Smooth muscle cell (in vitro differentiated cells): ENCODE data around the gene ZP4. TPM values are rescaled to one million over a fixed set of nuclear protein-coding genes. Genes with fewer than 3 reads are reported as not detected.

Experiments
- DNase-seq: peaks from one replicate; lab custom pipeline; 2025; ENCODE audit not compliant: unreplicated experiment; lab: John Stamatoyannopoulos, UW
- H2AFZ ChIP-seq: fragments of 200-600 bp; sonication (generic); 2 replicates; pipeline ENCODE4 v1.6.0; 2016; ENCODE audit warnings: antibody characterized with exemption, low read depth, mild to moderate bottlenecking
- H3F3A ChIP-seq: fragments of 200-600 bp; sonication (generic); 2 replicates; pipeline ENCODE4 v1.6.0; 2017; ENCODE audit warnings: antibody characterized with exemption, low read depth
- H3K27ac ChIP-seq: fragments of 200-600 bp; sonication (generic); 2 replicates; pipeline ENCODE4 v1.5.1; 2016; ENCODE audit warnings: low read depth, mild to moderate bottlenecking
- H3K27me3 ChIP-seq: fragments of 200-600 bp; sonication (generic); 2 replicates; pipeline ENCODE4 v1.6.1; 2016; ENCODE audit warnings: low read depth, mild to moderate bottlenecking
- H3K36me3 ChIP-seq: fragments of 200-600 bp; sonication (generic); 2 replicates; pipeline ENCODE4 v1.5.1; 2016; ENCODE audit warnings: low read depth
- H3K4me1 ChIP-seq: fragments of 200-600 bp; sonication (generic); 2 replicates; pipeline ENCODE4 v1.5.1; 2016; ENCODE audit warnings: low read depth
- H3K4me2 ChIP-seq: fragments of 200-600 bp; sonication (generic); 2 replicates; pipeline ENCODE4 v1.6.0; 2016; ENCODE audit warnings: mild to moderate bottlenecking
- H3K4me3 ChIP-seq: fragments of 200-600 bp; sonication (generic); 2 replicates; pipeline ENCODE4 v1.5.1; 2016; ENCODE audit warnings: mild to moderate bottlenecking
- H3K79me2 ChIP-seq: fragments of 200-600 bp; sonication (generic); 2 replicates; pipeline ENCODE4 v1.6.0; 2016; ENCODE audit warnings: low read depth, mild to moderate bottlenecking
- H3K9ac ChIP-seq: fragments of 200-600 bp; sonication (generic); 2 replicates; pipeline ENCODE4 v1.6.0; 2016; ENCODE audit warnings: low read depth
- H3K9me3 ChIP-seq: fragments of 200-600 bp; sonication (generic); replicated peaks from 2 replicates; pipeline ENCODE4 v1.5.1; 2016; ENCODE audit warnings: low read depth
- H4K20me1 ChIP-seq: fragments of 200-600 bp; sonication (generic); 2 replicates; pipeline ENCODE4 v1.6.0; 2016; ENCODE audit warnings: low read depth
- CTCF ChIP-seq: fragments of 200-600 bp; sonication (generic); IDR thresholded peaks from 2 replicates; pipeline ENCODE4 v1.5.1; 2017; ENCODE audit warnings: borderline replicate concordance, mild to moderate bottlenecking, antibody characterized with exemption; ENCODE audit not compliant: insufficient read depth, poor library complexity, severe bottlenecking
- WGBS: methylation state at CpG from one replicate; pipeline ENCODE4 v1.1.7; 2016; ENCODE audit warnings: low lambda C conversion rate; 5-methylcytosine and 5-hydroxymethylcytosine counted together
- polyA plus RNA-seq: library from polyadenylated mRNA; unstranded; fragments of >200 nt; fragmentation: Nextera tagmentation; extraction: Ambion mirVana; gene quantifications from 2 replicates; pipeline ENCODE4 v1.2.1, GENCODE V29; 2016
- total RNA-seq: library from RNA; depleted of rRNA; stranded (reverse); fragments of >200 nt; gene quantifications from 2 replicates; pipeline ENCODE4 v1.2.3, GENCODE V29; 2014

The ZP4 gene
- total and polyA plus RNA-seq, 2 experiments from 2014 or later, result 0.31 TPM; not detected in 1

GRCh38 chr1:237868817-237869600 lies 21.7 kb downstream of the ZP4 start:
- H2AFZ ChIP-seq, result no peak overlapping the region
- no peaks in the 10 kb centered on the region for H3K9me3 ChIP-seq
- DNase-seq, result no peak
- no peaks in the 10 kb centered on the region for H4K20me1 ChIP-seq
- H3K27me3 ChIP-seq, result no peaks in the 10 kb centered on the region
- no peak overlapping the region for H3K4me3 ChIP-seq
- TF ChIP-seq CTCF, result no peak
- no peak overlapping the region for H3K4me2 ChIP-seq
- no peaks in the 10 kb centered on the region for H3K36me3 ChIP-seq
- peaks cover 7% of the 10 kb centered on the region for H3K4me1 ChIP-seq
- H3K79me2 ChIP-seq, result no peaks in the 10 kb centered on the region
- H3K27ac ChIP-seq, result no peak overlapping the region
- H3K9ac ChIP-seq, result no peak overlapping the region
- 55% methylated on average over 4 of the region's 4 CpGs for WGBS
- H3F3A ChIP-seq, result no peaks in the 10 kb centered on the region

DNA sequence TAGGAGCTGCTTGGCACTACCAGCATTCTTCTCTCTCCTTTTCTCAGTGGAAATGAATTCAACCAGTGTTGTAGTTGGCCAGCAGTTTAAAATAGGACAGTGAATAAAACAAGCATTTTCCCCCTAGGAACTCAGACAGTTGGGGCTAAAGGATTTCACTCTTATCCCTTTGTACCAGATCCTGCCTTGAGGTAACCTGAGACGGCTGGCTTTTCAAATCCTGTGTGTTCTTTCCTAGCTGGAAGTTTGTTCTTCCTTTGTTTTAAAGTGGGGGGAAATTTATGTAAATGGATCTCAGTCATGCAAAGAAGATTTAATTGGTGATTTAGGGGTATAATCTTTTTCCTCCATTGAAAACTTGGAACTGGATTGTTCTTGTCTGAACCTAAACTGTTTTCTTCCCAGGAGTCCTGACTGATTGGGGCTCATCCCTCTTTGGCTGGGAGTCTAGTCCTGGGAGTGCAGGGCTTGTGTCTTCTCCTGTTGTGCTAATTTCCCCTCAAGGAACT lies 23.3 kb downstream of the ZP4 start:
- Histone ChIP-seq H3K9me3 (no peaks in the 10 kb centered on the region), H3K36me3 (no peaks in the 10 kb centered on the region), H3K27me3 (no peaks in the 10 kb centered on the region), H3K4me2 (no peak overlapping the region), H3K9ac (no peak overlapping the region), H3K4me1 (no peaks in the 10 kb centered on the region), H3K4me3 (no peak overlapping the region), H2AFZ (no peak overlapping the region), H4K20me1 (no peaks in the 10 kb centered on the region), H3K79me2 (no peaks in the 10 kb centered on the region), H3K27ac (no peak overlapping the region), H3F3A (no peaks in the 10 kb centered on the region)
- 89% methylated on average over 1 of the region's 1 CpG for WGBS
- no peak for DNase-seq
- TF ChIP-seq CTCF, result no peak

DNA sequence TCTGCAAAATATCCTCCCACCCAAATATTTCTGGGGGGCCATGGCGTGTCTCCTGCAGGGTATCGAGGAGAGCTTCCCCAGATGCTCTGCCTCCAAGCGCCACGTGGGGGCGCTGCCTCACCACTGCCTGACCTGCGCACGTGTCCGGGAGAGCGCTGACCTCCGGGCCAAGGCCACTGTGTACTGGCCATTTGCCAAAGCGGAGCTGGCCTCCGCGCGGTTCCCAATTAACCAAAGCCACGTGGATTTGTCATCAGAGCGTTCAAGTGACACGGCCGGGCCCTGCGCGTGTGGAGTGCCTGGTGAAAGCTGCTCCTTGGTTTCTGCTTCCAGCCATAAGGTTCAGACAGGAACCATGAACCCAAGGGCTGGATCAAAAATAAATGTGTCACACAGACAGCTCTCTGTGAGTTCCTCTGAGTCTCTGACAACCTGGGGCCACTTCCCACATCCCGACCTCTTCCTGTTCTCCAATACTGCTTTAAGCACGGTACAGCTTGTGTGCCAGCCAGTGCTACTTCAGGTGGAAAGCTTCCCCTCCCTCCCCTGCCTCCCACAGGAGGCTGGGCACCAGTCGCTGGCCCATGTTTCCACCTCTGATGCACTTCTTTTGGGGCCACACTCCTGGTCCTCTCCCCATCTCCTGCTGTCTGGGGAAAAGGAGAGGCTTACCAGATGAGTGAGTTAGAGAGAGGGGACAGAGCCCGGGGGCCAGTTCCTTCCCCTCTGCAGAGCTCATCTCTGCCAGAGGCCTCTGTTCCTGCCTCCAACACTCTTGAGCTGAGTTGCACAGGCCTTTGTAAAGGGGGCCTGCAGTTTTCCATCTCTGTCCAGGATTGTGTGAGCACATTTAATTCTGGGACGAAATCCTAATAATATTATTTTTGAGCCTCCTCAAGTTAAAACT lies 26.1 kb downstream of the ZP4 start:
- WGBS, result 16% methylated on average over 25 of the region's 25 CpGs
- DNase-seq, result peak; percentile 41
- H3K9me3 ChIP-seq, result no peaks in the 10 kb centered on the region
- H3K4me2 ChIP-seq, result peak overlapping the region; percentile 81
- H2AFZ ChIP-seq, result peak overlapping the region; percentile 52
- H3K27me3 ChIP-seq, result no peaks in the 10 kb centered on the region
- H3K79me2 ChIP-seq, result no peaks in the 10 kb centered on the region
- no peak overlapping the region for H3K27ac ChIP-seq
- no peaks in the 10 kb centered on the region for H4K20me1 ChIP-seq
- TF ChIP-seq CTCF, result peak; percentile 97
- no peak overlapping the region for H3K9ac ChIP-seq
- no peaks in the 10 kb centered on the region for H3F3A ChIP-seq
- H3K4me3 ChIP-seq, result peak overlapping the region; percentile 27
- H3K4me1 ChIP-seq, result no peaks in the 10 kb centered on the region
- H3K36me3 ChIP-seq, result no peaks in the 10 kb centered on the region
